ENCODE results near the gene KDM2A. TPM values are rescaled to one million over a fixed set of nuclear protein-coding genes. Genes with fewer than 3 reads are reported as not detected.

The KDM2A gene
- total and polyA plus RNA-seq, 2 of the 13 experiments (the other 11 are each of a cell fraction or from before 2014, with no cell fraction given), result 31.3 to 31.4 TPM

DNA sequence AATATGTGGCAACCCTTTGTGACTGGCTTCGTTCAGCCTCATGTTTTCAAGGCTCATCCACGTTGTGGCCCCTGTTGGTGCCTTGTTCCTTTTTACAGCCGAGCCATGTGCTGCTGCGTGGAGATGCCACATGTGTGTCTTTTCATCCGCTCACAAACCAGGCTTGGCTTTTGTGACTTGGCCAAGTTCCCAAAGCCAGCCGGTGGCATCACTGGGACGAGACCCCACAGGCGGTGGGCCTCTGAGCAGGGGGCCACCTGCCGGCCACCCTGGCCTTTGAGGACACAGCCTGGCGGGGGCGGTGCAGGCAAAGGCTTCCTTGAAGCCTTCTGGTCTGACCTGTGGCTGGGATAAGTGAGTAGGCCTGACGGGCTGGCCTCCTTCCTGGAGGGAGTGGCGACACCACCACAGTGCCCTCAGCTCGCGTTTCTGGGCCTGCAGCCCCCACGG, 157.7 kb downstream of the KDM2A start:
- no peaks in the 10 kb centered on the region for H3K27me3 ChIP-seq (ENCODE audit: control insufficient read depth in 1 of 2, insufficient read depth in 2 of 2, low read length in 2 of 2)
- peaks cover 26% of the 10 kb centered on the region for H3K79me2 ChIP-seq (ENCODE audit: insufficient read depth, low read length)
- intact Hi-C loops (cut with micrococcal nuclease; ENCODE audit: unreplicated experiment) (no loop called here), in situ Hi-C loops (cut with HindIII; ENCODE audit: extremely low pct_ligation_motif_present, low pct_unique_long_range_greater_than_20kb) (no loop called here)
- peaks cover 34 to 66% of the 10 kb centered on the region in 2 experiments; a peak in 4 of 5 replicates for H3K36me3 ChIP-seq (replicated peaks in 1 of 2; ENCODE audit: control insufficient read depth in 1 of 2, insufficient read depth in 2 of 2, low read length in 2 of 2)
- no peak overlapping the region for H3K4me3 ChIP-seq (replicated peaks in 1 of 3; ENCODE audit: insufficient read depth in 1 of 3, low read depth in 2 of 3, low read length in 3 of 3)
- WGBS (ENCODE audit: low lambda C conversion rate), result 92% methylated on average over 9 of the region's 16 CpGs
- BruUV-seq (replicated peaks), result no TSS peak
- no peaks in the 10 kb centered on the region for H3K9me3 ChIP-seq (ENCODE audit: low read length)
- DNase-seq (ENCODE audit: low spot score) (no peak), ATAC-seq (no peak), FAIRE-seq (no peak)
- peaks cover 32% of the 10 kb centered on the region; the same call in 1 of the 2 replicates for H4K20me1 ChIP-seq (ENCODE audit: insufficient read depth, low read length)
- no peak overlapping the region for H2AFZ ChIP-seq (ENCODE audit: low read length)
- ChIA-PET CTCF (ENCODE audit: low intra/inter-chr PET ratio, low total read pairs) (no interaction called here), POLR2A (interaction anchor here (1.7 kb wide), 1 partner anchor 12 kb away, joined by 8 read pairs; the partner anchor contains the start of gene ANKRD13D)
- H3K4me1 ChIP-seq (ENCODE audit: insufficient read depth, low read length), result peaks cover 6% of the 10 kb centered on the region; the same call in 1 of the 2 replicates
- no peak overlapping the region for H3K4me2 ChIP-seq (ENCODE audit: low read depth, low read length)
- H3K27ac ChIP-seq (ENCODE audit: extremely low read length, insufficient read depth, low read length), result no peak overlapping the region
- no peak overlapping the region for H3K9ac ChIP-seq (ENCODE audit: insufficient read depth, low read depth, low read length)
- TF ChIP-seq, protein P1, sequence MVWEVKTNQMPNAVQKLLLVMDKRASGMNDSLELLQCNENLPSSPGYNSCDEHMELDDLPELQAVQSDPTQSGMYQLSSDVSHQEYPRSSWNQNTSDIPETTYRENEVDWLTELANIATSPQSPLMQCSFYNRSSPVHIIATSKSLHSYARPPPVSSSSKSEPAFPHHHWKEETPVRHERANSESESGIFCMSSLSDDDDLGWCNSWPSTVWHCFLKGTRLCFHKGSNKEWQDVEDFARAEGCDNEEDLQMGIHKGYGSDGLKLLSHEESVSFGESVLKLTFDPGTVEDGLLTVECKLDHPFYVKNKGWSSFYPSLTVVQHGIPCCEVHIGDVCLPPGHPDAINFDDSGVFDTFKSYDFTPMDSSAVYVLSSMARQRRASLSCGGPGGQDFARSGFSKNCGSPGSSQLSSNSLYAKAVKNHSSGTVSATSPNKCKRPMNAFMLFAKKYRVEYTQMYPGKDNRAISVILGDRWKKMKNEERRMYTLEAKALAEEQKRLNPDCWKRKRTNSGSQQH (CRISPR knock-in tag; IDR thresholded peaks at IDR 0.05; ENCODE audit: low read depth), result no peak
- TF ChIP-seq, protein P2, sequence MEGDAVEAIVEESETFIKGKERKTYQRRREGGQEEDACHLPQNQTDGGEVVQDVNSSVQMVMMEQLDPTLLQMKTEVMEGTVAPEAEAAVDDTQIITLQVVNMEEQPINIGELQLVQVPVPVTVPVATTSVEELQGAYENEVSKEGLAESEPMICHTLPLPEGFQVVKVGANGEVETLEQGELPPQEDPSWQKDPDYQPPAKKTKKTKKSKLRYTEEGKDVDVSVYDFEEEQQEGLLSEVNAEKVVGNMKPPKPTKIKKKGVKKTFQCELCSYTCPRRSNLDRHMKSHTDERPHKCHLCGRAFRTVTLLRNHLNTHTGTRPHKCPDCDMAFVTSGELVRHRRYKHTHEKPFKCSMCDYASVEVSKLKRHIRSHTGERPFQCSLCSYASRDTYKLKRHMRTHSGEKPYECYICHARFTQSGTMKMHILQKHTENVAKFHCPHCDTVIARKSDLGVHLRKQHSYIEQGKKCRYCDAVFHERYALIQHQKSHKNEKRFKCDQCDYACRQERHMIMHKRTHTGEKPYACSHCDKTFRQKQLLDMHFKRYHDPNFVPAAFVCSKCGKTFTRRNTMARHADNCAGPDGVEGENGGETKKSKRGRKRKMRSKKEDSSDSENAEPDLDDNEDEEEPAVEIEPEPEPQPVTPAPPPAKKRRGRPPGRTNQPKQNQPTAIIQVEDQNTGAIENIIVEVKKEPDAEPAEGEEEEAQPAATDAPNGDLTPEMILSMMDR (CRISPR knock-in tag; IDR thresholded peaks at IDR 0.05), result no peak
- TF ChIP-seq MAFK (conservative IDR thresholded peaks at IDR 0.05 in 1 of 2, IDR thresholded peaks at IDR 0.05 in 1 of 2; ENCODE audit: low read length in 2 of 2) (no peak), POLR2AphosphoS5 (IDR thresholded peaks at IDR 0.05; ENCODE audit: low read depth, low read length) (no peak), ELF4 (CRISPR knock-in tag; IDR thresholded peaks at IDR 0.05; ENCODE audit: borderline replicate concordance) (no peak), ZNF614 (CRISPR knock-in tag; IDR thresholded peaks at IDR 0.05; ENCODE audit: borderline replicate concordance) (no peak)
- TF ChIP-seq, protein P3, sequence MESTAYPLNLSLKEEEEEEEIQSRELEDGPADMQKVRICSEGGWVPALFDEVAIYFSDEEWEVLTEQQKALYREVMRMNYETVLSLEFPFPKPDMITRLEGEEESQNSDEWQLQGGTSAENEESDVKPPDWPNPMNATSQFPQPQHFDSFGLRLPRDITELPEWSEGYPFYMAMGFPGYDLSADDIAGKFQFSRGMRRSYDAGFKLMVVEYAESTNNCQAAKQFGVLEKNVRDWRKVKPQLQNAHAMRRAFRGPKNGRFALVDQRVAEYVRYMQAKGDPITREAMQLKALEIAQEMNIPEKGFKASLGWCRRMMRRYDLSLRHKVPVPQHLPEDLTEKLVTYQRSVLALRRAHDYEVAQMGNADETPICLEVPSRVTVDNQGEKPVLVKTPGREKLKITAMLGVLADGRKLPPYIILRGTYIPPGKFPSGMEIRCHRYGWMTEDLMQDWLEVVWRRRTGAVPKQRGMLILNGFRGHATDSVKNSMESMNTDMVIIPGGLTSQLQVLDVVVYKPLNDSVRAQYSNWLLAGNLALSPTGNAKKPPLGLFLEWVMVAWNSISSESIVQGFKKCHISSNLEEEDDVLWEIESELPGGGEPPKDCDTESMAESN (CRISPR knock-in tag; conservative IDR thresholded peaks at IDR 0.05), result no peak
- TF ChIP-seq, protein P4, sequence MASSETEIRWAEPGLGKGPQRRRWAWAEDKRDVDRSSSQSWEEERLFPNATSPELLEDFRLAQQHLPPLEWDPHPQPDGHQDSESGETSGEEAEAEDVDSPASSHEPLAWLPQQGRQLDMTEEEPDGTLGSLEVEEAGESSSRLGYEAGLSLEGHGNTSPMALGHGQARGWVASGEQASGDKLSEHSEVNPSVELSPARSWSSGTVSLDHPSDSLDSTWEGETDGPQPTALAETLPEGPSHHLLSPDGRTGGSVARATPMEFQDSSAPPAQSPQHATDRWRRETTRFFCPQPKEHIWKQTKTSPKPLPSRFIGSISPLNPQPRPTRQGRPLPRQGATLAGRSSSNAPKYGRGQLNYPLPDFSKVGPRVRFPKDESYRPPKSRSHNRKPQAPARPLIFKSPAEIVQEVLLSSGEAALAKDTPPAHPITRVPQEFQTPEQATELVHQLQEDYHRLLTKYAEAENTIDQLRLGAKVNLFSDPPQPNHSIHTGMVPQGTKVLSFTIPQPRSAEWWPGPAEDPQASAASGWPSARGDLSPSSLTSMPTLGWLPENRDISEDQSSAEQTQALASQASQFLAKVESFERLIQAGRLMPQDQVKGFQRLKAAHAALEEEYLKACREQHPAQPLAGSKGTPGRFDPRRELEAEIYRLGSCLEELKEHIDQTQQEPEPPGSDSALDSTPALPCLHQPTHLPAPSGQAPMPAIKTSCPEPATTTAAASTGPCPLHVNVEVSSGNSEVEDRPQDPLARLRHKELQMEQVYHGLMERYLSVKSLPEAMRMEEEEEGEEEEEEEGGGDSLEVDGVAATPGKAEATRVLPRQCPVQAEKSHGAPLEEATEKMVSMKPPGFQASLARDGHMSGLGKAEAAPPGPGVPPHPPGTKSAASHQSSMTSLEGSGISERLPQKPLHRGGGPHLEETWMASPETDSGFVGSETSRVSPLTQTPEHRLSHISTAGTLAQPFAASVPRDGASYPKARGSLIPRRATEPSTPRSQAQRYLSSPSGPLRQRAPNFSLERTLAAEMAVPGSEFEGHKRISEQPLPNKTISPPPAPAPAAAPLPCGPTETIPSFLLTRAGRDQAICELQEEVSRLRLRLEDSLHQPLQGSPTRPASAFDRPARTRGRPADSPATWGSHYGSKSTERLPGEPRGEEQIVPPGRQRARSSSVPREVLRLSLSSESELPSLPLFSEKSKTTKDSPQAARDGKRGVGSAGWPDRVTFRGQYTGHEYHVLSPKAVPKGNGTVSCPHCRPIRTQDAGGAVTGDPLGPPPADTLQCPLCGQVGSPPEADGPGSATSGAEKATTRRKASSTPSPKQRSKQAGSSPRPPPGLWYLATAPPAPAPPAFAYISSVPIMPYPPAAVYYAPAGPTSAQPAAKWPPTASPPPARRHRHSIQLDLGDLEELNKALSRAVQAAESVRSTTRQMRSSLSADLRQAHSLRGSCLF (CRISPR knock-in tag; IDR thresholded peaks at IDR 0.05; ENCODE audit: borderline replicate concordance), result no peak
